Gastrocnemius medialis (tissue), 4 donors: ENCODE measurements around the gene AKAP9.

Source experiments
- POLR2A ChIP-seq, 2 donors: fragments of 450-650 bp; IDR thresholded peaks; one replicate each; pipeline ENCODE4 v1.6.1; 2017; ENCODE audit warnings: antibody characterized with exemption in 2 of 2, mild to moderate bottlenecking in 2 of 2, moderate library complexity in 2 of 2
- TF ChIP-seq, protein P1 (sequence below), 5 experiments: fragments of 450-650 bp in 3 of 5; fragments of 200-600 bp in 2 of 5; sonication (generic) in 2 of 5; IDR thresholded peaks in 4 of 5; conservative IDR thresholded peaks in 1 of 5; 1 replicate in 4 of 5; 2 replicates in 1 of 5; pipeline ENCODE4 v1.5.1; 2016 to 2019; ENCODE audit warnings: antibody characterized with exemption in 5 of 5, mild to moderate bottlenecking in 3 of 5, moderate library complexity in 3 of 5

DNA sequence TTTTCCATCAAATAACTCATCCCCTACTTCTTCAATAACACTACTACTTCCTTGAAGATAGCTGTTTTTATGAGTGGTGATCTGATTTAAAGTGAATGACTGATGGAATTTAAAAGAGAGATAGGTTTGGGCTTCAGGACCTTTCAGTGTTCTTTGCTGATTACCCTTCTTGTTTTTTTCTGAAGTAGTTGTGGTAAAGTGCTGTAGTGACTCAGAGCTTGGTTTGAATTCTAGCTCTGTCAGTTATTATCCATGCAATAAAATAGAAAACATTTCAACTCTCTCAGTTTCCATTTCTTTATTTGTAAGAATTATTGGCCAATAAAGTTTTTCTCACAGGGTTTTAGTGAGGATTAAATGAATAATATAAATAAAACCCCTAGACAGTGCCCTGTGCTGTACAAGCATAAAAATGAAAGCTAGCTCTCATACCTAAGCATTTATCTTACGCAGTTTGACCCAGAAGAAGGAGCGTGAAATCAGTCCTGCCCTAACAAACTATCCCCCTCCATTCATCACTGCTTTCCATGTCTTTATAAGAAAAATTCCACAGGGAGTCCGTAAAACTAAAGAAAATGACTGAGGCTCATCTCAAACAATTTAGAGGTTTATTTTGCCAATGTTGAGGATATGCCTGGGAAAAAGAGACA is 25.1 kb upstream of the AKAP9 start:
- no peak for TF ChIP-seq POLR2A (IDR thresholded peaks at IDR 0.05)
- TF ChIP-seq, protein P1, sequence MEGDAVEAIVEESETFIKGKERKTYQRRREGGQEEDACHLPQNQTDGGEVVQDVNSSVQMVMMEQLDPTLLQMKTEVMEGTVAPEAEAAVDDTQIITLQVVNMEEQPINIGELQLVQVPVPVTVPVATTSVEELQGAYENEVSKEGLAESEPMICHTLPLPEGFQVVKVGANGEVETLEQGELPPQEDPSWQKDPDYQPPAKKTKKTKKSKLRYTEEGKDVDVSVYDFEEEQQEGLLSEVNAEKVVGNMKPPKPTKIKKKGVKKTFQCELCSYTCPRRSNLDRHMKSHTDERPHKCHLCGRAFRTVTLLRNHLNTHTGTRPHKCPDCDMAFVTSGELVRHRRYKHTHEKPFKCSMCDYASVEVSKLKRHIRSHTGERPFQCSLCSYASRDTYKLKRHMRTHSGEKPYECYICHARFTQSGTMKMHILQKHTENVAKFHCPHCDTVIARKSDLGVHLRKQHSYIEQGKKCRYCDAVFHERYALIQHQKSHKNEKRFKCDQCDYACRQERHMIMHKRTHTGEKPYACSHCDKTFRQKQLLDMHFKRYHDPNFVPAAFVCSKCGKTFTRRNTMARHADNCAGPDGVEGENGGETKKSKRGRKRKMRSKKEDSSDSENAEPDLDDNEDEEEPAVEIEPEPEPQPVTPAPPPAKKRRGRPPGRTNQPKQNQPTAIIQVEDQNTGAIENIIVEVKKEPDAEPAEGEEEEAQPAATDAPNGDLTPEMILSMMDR (IDR thresholded peaks at IDR 0.05 in 4 of 5, conservative IDR thresholded peaks at IDR 0.05 in 1 of 5): no peak
